ENCODE measurements around the gene C1orf105. TPM values are rescaled to one million over a fixed set of nuclear protein-coding genes. Genes with fewer than 3 reads are reported as not detected.
A peak's percentile ranks its signal among the peaks of the same experiment; 100 is the strongest.

C1orf105 gene
- total and polyA plus RNA-seq, 3 donors from 2014 or later, result 15.1 to 60.8 (median 15.8) TPM

GRCh38 chr1:172447641-172448040 lies 27.2 kb downstream of the C1orf105 start:
- H3K27ac ChIP-seq, result no peak overlapping the region
- peaks cover 16% of the 10 kb centered on the region for H3K4me1 ChIP-seq
- H3K9me3 ChIP-seq, result no peaks in the 10 kb centered on the region
- no peak for DNase-seq
- H3K27me3 ChIP-seq, result no peaks in the 10 kb centered on the region
- H3K36me3 ChIP-seq (ENCODE audit: low read depth, missing control alignments), result no peaks in the 10 kb centered on the region
- 59 to 82% methylated on average over 2 of the region's 2 CpGs for WGBS, 2 donors
- no peak for TF ChIP-seq POLR2A (IDR thresholded peaks at IDR 0.05)
- TF ChIP-seq, protein P1, sequence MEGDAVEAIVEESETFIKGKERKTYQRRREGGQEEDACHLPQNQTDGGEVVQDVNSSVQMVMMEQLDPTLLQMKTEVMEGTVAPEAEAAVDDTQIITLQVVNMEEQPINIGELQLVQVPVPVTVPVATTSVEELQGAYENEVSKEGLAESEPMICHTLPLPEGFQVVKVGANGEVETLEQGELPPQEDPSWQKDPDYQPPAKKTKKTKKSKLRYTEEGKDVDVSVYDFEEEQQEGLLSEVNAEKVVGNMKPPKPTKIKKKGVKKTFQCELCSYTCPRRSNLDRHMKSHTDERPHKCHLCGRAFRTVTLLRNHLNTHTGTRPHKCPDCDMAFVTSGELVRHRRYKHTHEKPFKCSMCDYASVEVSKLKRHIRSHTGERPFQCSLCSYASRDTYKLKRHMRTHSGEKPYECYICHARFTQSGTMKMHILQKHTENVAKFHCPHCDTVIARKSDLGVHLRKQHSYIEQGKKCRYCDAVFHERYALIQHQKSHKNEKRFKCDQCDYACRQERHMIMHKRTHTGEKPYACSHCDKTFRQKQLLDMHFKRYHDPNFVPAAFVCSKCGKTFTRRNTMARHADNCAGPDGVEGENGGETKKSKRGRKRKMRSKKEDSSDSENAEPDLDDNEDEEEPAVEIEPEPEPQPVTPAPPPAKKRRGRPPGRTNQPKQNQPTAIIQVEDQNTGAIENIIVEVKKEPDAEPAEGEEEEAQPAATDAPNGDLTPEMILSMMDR (IDR thresholded peaks at IDR 0.05), result no peak
- no peak overlapping the region for H3K4me3 ChIP-seq
- intact Hi-C loops (cut with DNase I; ENCODE audit: low total_unique reads), result loop anchor here (5.0 kb wide), 1 partner anchor 275 kb away; no protein-coding TSS in a partner anchor

DNA sequence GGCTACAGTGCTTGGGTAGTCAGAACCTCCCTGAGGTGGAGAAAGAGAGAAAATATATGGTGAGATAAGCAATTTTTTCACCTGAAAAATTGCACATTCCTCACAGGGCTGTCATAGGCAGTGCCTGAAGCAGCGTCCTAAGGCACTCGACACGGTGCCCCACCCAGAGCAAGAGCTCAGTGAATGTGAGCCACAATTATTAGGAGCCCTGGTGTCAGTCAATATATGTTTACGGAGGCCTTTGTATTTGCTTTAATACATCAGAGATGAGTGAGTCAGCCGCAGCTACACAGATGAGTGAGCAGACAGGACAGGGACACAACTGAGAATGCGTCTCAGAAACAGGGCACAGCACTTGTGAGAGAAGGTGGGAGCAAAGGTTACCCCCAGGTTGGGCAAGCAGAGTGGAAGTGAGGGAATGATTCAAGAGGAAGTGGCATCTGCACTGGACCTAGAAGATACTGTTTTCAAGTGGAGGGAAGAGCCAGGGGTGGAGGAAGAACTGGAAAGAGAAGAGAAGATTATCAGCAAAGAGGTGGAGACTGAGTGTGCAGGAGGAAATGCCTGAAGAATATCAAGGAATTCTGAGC lies 28.6 kb downstream of the C1orf105 start:
- H3K9me3 ChIP-seq, result no peaks in the 10 kb centered on the region
- no peaks in the 10 kb centered on the region for H3K27me3 ChIP-seq
- H3K4me3 ChIP-seq, result no peak overlapping the region
- no peak for DNase-seq
- H3K27ac ChIP-seq, result no peak overlapping the region
- intact Hi-C loops (cut with DNase I; ENCODE audit: low total_unique reads), result loop anchor here (5.0 kb wide), 1 partner anchor 273 kb away; no protein-coding TSS in a partner anchor
- 80 to 86% methylated on average over 6 of the region's 6 CpGs for WGBS, 2 donors
- H3K36me3 ChIP-seq (ENCODE audit: low read depth, missing control alignments), result no peaks in the 10 kb centered on the region
- H3K4me1 ChIP-seq, result peaks cover 15% of the 10 kb centered on the region
- TF ChIP-seq, protein P1 (IDR thresholded peaks at IDR 0.05), result no peak
- no peak for TF ChIP-seq POLR2A (IDR thresholded peaks at IDR 0.05)

- peak; percentile 71 for DNase-seq
- TF ChIP-seq POLR2A (IDR thresholded peaks at IDR 0.05), result no peak
- TF ChIP-seq, protein P1 (IDR thresholded peaks at IDR 0.05), result peak; percentile 90 to 96 (median 94)
- no peak overlapping the region for H3K4me3 ChIP-seq
Observed at GRCh38 chr1:172449585-172450523, 29.4 kb downstream of the C1orf105 start.

GRCh38 chr1:172450524-172450885 lies 30.0 kb downstream of the C1orf105 start:
- no peak overlapping the region for H3K4me3 ChIP-seq
- intact Hi-C loops (cut with DNase I; ENCODE audit: low total_unique reads), result no loop called here
- WGBS, 2 donors, result 46 to 55% methylated on average over 6 to 7 of the region's 7 CpGs

More at GRCh38 chr1:172449585-172450523, 29.4 kb downstream of the C1orf105 start:
- no peak overlapping the region for H3K27ac ChIP-seq
- WGBS, 2 donors, result 30 to 50% methylated on average over 14 to 18 of the region's 18 CpGs
- H3K36me3 ChIP-seq (ENCODE audit: low read depth, missing control alignments), result no peaks in the 10 kb centered on the region
- peaks cover 12% of the 10 kb centered on the region for H3K4me1 ChIP-seq
- H3K9me3 ChIP-seq, result no peaks in the 10 kb centered on the region
- H3K27me3 ChIP-seq, result no peaks in the 10 kb centered on the region
- intact Hi-C loops (cut with DNase I; ENCODE audit: low total_unique reads), result loop anchor here (5.0 kb wide), 1 partner anchor 272 kb away; no protein-coding TSS in a partner anchor

More at GRCh38 chr1:172450524-172450885, 30.0 kb downstream of the C1orf105 start:
- peaks cover 12% of the 10 kb centered on the region for H3K4me1 ChIP-seq
- DNase-seq, result no peak
- no peaks in the 10 kb centered on the region for H3K36me3 ChIP-seq (ENCODE audit: low read depth, missing control alignments)
- H3K9me3 ChIP-seq, result no peaks in the 10 kb centered on the region
- TF ChIP-seq, protein P1 (IDR thresholded peaks at IDR 0.05), result no peak
- no peak for TF ChIP-seq POLR2A (IDR thresholded peaks at IDR 0.05)
- H3K27ac ChIP-seq, result peak overlapping the region in 1 of 2 donors; percentile 8
- no peaks in the 10 kb centered on the region for H3K27me3 ChIP-seq

Measured in testis (tissue), 3 donors.